PFSK-1 (cell line): ENCODE results near the gene PIGB.

Experiments used
- FOXP2 ChIP-seq: optimal IDR thresholded peaks from 2 replicates; pipeline ENCODE3; 2011; ENCODE audit warnings: borderline replicate concordance, control low read depth, inconsistent platforms; ENCODE audit not compliant: insufficient read depth; ENCODE audit errors: extremely low read length, extremely low read depth
- POLR2AphosphoS5 ChIP-seq: IDR thresholded peaks from 2 replicates; pipeline ENCODE4 v1.6.1; 2012; ENCODE audit warnings: low read depth, mild to moderate bottlenecking, control low read depth, low read length, moderate library complexity
- REST ChIP-seq, 2 experiments: IDR thresholded peaks; 2 replicates each; pipeline versions ENCODE4 v1.6.1 to v1.8.0; 2011 to 2012; ENCODE audit warnings: low read depth in 2 of 2, low read length in 2 of 2, control low read depth in 1 of 2, inconsistent platforms in 1 of 2, mild to moderate bottlenecking in 1 of 2, moderate library complexity in 1 of 2; ENCODE audit not compliant: insufficient read depth in 1 of 2
- SIN3A ChIP-seq: IDR thresholded peaks from 2 replicates; pipeline ENCODE4 v1.6.1; 2012; ENCODE audit warnings: mild to moderate bottlenecking, low read length, moderate library complexity, borderline replicate concordance; ENCODE audit not compliant: insufficient read depth
- TAF1 ChIP-seq: IDR thresholded peaks from 2 replicates; pipeline ENCODE4 v1.6.1; 2012; ENCODE audit warnings: low read length, control low read depth, borderline replicate concordance; ENCODE audit not compliant: insufficient read depth

Gene PIGB

GRCh38 chr15:55348281-55348778, 29.3 kb downstream of the PIGB start:
- TF ChIP-seq POLR2AphosphoS5, result no peak
- TF ChIP-seq FOXP2, result no peak
- no peak for TF ChIP-seq SIN3A
- no peak for TF ChIP-seq REST (IDR thresholded peaks at IDR 0.05; ENCODE audit: insufficient read depth in 1 of 2, low read depth in 2 of 2, low read length in 2 of 2)
- no peak for TF ChIP-seq TAF1

- TF ChIP-seq TAF1, result no peak
Observed at GRCh38 chr15:55349282-55349681, 30.3 kb downstream of the PIGB start.

- TF ChIP-seq SIN3A (no peak), TAF1 (no peak), REST (IDR thresholded peaks at IDR 0.05; ENCODE audit: insufficient read depth in 1 of 2, low read depth in 2 of 2, low read length in 2 of 2) (no peak)
Observed at GRCh38 chr15:55353025-55353424, 34.0 kb downstream of the PIGB start.

GRCh38 chr15:55356985-55357585, 38.1 kb downstream of the PIGB start:
- TF ChIP-seq REST (IDR thresholded peaks at IDR 0.05; ENCODE audit: insufficient read depth in 1 of 2, low read depth in 2 of 2, low read length in 2 of 2) (no peak), SIN3A (no peak), FOXP2 (no peak), TAF1 (no peak), POLR2AphosphoS5 (no peak)

GRCh38 chr15:55357774-55358173, 38.8 kb downstream of the PIGB start:
- no peak for TF ChIP-seq TAF1
- no peak for TF ChIP-seq FOXP2
- TF ChIP-seq SIN3A, result no peak
- TF ChIP-seq REST (IDR thresholded peaks at IDR 0.05; ENCODE audit: insufficient read depth in 1 of 2, low read depth in 2 of 2, low read length in 2 of 2), result no peak
- TF ChIP-seq POLR2AphosphoS5, result no peak
